ENCODE measurements around the gene KRTAP5-8. TPM values are rescaled to one million over a fixed set of nuclear protein-coding genes. Genes with fewer than 3 reads are reported as not detected.
"Not testable (repeated sequence)": the region's sequence is repeated elsewhere in the genome, so short reads cannot be mapped to it uniquely, and the experiment has no call there.

Gene KRTAP5-8
- total RNA-seq, 1 donor from 2014 or later: 0.25 TPM

DNA sequence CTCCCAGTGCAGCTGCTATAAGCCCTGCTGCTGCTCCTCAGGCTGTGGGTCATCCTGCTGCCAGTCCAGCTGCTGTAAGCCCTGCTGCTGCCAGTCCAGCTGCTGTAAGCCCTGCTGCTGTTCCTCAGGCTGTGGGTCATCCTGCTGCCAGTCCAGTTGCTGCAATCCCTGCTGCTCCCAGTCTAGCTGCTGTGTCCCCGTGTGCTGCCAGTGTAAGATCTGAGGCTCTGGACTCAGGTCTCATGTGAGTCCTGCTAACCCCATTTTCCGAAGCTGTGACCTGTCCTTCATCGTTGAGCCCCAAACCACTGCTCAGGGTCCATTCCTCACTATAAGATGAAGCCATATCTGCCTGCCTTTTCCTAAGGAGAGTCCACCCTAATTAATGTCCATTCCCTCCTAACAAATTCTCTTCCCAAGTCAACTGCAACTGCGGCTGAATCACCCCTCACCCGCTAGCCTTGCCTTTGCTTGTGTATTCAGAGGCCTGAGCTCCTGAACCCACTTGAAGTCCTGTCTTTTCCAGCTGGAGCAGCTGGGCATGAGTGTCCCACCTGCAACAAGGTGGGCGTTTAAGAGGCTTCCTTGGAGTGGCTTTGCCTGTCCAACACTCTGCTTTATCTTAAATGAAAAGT, 10.1 kb upstream of the KRTAP5-8 start:
- H3K4me1 Mint-ChIP-seq: no peaks in the 10 kb centered on the region
- no peak for DNase-seq (ENCODE audit: low spot score in 2 of 2, unreplicated experiment in 2 of 2)
- H3K4me3 Mint-ChIP-seq: no peak overlapping the region
- H3K9me3 Mint-ChIP-seq: peaks cover 3% of the 10 kb centered on the region
- no peaks in the 10 kb centered on the region for H3K36me3 Mint-ChIP-seq
- no peak overlapping the region for H3K27ac Mint-ChIP-seq
- H3K27me3 Mint-ChIP-seq (ENCODE audit: low read depth): peaks cover 3% of the 10 kb centered on the region
- TF ChIP-seq, protein P1, sequence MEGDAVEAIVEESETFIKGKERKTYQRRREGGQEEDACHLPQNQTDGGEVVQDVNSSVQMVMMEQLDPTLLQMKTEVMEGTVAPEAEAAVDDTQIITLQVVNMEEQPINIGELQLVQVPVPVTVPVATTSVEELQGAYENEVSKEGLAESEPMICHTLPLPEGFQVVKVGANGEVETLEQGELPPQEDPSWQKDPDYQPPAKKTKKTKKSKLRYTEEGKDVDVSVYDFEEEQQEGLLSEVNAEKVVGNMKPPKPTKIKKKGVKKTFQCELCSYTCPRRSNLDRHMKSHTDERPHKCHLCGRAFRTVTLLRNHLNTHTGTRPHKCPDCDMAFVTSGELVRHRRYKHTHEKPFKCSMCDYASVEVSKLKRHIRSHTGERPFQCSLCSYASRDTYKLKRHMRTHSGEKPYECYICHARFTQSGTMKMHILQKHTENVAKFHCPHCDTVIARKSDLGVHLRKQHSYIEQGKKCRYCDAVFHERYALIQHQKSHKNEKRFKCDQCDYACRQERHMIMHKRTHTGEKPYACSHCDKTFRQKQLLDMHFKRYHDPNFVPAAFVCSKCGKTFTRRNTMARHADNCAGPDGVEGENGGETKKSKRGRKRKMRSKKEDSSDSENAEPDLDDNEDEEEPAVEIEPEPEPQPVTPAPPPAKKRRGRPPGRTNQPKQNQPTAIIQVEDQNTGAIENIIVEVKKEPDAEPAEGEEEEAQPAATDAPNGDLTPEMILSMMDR (IDR thresholded peaks at IDR 0.05; ENCODE audit: unreplicated experiment): no peak

DNA sequence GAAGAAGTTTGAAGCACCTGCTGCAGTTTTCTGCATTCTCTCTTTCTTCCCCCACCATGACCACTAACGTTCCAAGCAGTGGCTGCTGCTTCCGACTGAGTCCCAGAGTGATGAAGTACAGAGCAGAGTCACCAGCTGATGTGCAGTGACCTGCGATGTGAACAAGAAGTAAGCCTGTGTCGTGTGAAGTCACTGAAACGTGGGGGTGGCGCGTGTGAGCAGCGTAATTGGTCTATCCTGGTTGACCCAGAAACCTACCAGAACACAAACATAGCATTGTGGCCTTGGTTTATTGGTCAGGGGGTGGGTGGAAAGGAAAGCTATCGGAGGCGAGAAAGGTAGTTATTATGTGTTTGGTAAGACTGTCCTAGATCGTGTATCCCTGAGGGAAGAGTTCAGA, 7.2 kb upstream of the KRTAP5-8 start:
- no peak for DNase-seq (ENCODE audit: low spot score in 2 of 2, unreplicated experiment in 2 of 2)
- TF ChIP-seq, protein P1 (IDR thresholded peaks at IDR 0.05; ENCODE audit: unreplicated experiment): no peak

DNA sequence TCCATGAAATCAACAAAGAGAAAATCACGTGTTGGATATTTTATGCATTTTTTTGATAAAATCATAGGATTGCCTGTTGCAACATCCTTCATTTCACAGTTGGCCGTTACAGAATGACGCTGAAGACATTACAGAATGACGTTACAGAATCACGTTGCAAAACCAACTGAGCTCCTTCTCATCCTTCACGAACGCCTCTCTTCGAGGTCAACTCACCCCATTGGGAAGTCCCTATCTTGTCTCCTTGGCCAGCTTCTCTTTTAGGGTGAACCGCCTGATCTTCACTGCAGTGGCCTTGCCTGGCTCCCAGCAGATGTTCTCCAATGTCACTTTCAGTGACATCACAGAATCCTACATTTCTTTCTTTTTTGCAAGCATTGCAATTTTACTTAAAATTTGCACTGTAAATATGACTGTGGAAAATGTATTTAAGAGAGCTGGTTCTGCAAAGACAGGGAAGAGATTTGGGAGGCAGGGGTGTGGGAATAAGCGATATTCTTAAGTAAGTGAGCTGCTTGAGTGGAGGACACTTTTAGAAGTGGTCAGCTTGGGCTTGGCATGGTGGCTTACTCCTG, 5.7 kb upstream of the KRTAP5-8 start:
- Mint-ChIP-seq H3K4me3 (no peak overlapping the region), H3K9me3 (no peaks in the 10 kb centered on the region), H3K36me3 (no peaks in the 10 kb centered on the region), H3K27ac (no peak overlapping the region), H3K27me3 (ENCODE audit: low read depth) (no peaks in the 10 kb centered on the region), H3K4me1 (peaks cover 8% of the 10 kb centered on the region)
- no peak for DNase-seq (ENCODE audit: low spot score in 2 of 2, unreplicated experiment in 2 of 2)
- TF ChIP-seq, protein P1 (IDR thresholded peaks at IDR 0.05; ENCODE audit: unreplicated experiment): no peak

More for the DNA sequence above, 7.2 kb upstream of the KRTAP5-8 start:
- H3K4me1 Mint-ChIP-seq: peaks cover 8% of the 10 kb centered on the region
- no peak overlapping the region for H3K4me3 Mint-ChIP-seq
- H3K27me3 Mint-ChIP-seq (ENCODE audit: low read depth): peaks cover 3% of the 10 kb centered on the region
- H3K36me3 Mint-ChIP-seq: no peaks in the 10 kb centered on the region
- H3K9me3 Mint-ChIP-seq: no peaks in the 10 kb centered on the region
- no peak overlapping the region for H3K27ac Mint-ChIP-seq

DNA sequence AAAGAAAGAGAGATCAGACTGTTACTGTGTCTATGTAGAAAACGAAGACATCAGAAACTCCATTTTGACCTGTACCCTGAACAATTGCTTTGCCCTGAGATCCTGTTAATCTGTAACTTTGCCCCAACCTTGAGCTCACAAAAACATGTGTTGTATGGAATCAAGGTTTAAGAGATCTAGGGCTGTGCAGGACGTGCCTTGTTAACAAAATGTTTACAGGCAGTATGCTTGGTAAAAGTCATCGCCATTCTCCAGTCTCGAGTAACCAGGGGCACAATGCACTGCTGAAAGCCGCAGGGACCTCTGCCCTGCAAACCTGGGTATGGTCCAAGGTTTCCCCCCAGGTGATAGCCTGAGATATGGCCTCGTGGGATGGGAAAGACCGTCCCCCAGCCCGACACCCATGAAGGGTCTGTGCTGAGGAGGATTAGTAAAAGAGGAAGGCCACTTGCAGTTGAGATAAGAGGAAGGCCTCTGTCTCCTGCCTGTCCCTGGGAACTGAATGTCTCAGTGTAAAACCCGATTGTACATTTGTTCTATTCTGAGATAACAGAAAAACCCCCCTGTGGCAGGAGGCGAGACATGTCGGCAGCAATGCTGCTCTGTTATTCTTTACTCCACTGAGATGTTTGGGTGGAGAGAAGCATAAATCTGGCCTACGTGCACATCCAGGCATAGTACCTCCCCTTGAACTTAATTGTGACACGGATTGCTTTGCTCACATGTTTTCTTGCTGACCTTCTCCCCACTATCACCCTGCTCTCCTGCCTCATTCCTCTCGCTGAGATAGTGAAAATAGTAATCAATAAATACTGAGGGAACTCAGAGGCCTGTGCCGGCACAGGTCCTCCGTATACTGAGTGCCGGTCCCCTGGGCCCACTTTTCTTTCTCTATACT, 2.9 kb upstream of the KRTAP5-8 start:
- not testable (repeated sequence) for H3K9me3 Mint-ChIP-seq; H3K4me3 Mint-ChIP-seq; H3K36me3 Mint-ChIP-seq; H3K27me3 Mint-ChIP-seq (ENCODE audit: low read depth)
- DNase-seq (ENCODE audit: low spot score in 2 of 2, unreplicated experiment in 2 of 2): peak in 1 of 2 experiments; percentile 20
- H3K27ac Mint-ChIP-seq: peak overlapping the region; percentile 5
- H3K4me1 Mint-ChIP-seq: peaks cover 10% of the 10 kb centered on the region

DNA sequence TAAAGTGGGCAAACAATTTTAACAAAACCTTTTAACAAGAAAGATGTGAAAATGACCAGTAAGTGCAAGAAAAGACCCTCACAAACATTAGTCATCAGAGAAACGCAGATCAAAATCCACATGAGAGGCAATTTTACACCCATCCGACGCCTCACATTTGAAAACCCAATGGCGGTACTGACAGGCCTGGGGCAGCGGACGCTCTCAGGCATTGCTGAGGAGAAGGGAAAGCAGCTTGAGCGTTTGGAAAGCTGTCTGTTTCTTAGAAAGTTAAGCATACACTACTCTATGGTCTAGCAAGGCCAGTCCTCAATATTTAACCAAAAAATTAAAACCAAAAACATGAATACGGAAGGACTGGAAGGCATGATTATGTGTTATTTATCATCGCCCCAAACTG, 2.0 kb upstream of the KRTAP5-8 start:
- Mint-ChIP-seq H3K9me3 (peaks cover 3% of the 10 kb centered on the region), H3K4me1 (peaks cover 10% of the 10 kb centered on the region)

More for the DNA sequence above, 2.0 kb upstream of the KRTAP5-8 start:
- TF ChIP-seq, protein P1 (IDR thresholded peaks at IDR 0.05; ENCODE audit: unreplicated experiment): no peak
- H3K27me3 Mint-ChIP-seq (ENCODE audit: low read depth): no peaks in the 10 kb centered on the region
- H3K27ac Mint-ChIP-seq: no peak overlapping the region
- DNase-seq (ENCODE audit: low spot score in 2 of 2, unreplicated experiment in 2 of 2): no peak
- H3K4me3 Mint-ChIP-seq: no peak overlapping the region
- H3K36me3 Mint-ChIP-seq: no peaks in the 10 kb centered on the region
